ENCODE data around the gene CNOT6. TPM values are rescaled to one million over a fixed set of nuclear protein-coding genes. Genes with fewer than 3 reads are reported as not detected.
"Not testable (repeated sequence)": the region's sequence is repeated elsewhere in the genome, so short reads cannot be mapped to it uniquely, and the experiment has no call there.

The CNOT6 gene
- total and polyA plus RNA-seq, 5 donors, result 5.0 to 14.2 (median 12.3) TPM

DNA sequence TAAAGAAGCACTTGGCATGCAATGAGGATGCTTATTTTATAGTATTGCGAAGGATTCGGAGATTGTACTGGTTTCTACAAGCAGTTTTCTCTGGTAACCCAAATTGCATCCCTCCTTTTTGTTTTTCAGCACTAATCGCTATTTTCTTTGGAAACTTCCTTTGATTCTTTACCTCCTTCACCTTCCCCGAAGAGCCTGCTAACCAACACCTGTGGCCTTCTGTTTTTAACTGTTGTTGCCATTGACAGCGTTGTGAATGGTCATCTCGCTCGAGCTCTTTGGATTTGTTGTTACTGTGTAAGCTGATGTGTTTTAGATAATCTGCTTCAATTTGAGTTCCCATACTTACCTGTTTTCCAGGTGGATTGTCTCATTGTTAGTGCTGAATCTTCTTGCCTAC, 1.1 kb downstream of the CNOT6 start:
- 14% methylated on average over 7 of the region's 7 CpGs for WGBS
- peak overlapping the region; percentile 80 for H3K4me3 ChIP-seq (ENCODE audit: low read length)
- ATAC-seq (no peak), DNase-seq (no peak)
- H3K27ac ChIP-seq (ENCODE audit: low read length), result no peak overlapping the region
- intact Hi-C loops (cut with DNase I), result no loop called here
- H3K27me3 ChIP-seq (ENCODE audit: control insufficient read depth, insufficient read depth), result no peaks in the 10 kb centered on the region
- H3K4me1 ChIP-seq (ENCODE audit: control insufficient read depth, insufficient read depth, low read length), result no peaks in the 10 kb centered on the region
- H3K9me3 ChIP-seq (ENCODE audit: control insufficient read depth, low read length), result no peaks in the 10 kb centered on the region

DNA sequence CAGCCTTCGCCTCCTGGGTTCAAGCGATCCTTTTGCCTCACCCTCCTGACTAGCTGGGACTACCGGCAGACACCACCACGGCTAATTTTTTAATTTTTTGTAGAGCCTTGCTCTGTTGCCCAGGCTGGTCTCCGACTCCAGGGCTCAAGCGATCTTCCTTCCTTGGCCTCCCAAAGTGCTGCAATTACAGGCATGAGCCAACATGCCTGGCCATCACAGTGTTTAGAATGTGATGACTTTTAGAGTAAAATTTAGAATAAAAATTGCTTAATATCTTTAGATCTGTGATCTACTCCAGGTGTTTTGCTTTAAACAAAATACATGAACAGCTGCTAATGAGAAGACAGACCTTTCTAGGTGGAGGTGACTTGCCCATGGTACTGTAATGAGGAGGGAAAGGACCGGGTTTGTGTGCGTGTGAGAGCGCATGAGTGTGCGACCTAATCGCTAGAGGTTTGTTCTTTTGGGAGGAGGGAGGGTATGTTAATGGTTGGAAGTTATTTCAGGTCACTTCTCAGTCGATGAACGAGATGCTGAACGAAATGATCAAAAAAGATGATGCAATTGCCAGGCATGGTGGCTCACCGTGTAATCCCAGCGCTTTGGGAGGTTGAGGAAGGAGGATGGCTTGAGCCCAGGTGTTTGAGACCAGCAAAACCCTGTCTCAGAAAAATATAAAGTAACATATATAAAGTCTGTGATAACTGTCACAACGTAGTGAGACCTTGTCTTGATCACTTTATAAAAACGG, 2.0 kb downstream of the CNOT6 start:
- no peaks in the 10 kb centered on the region for H3K27me3 ChIP-seq (ENCODE audit: control insufficient read depth, insufficient read depth)
- no peak overlapping the region for H3K4me3 ChIP-seq (ENCODE audit: low read length)
- H3K27ac ChIP-seq (ENCODE audit: low read length), result no peak overlapping the region
- DNase-seq, result no peak
- intact Hi-C loops (cut with DNase I), result no loop called here
- no peak for ATAC-seq
- no peaks in the 10 kb centered on the region for H3K4me1 ChIP-seq (ENCODE audit: control insufficient read depth, insufficient read depth, low read length)
- WGBS, result 85% methylated on average over 18 of the region's 18 CpGs
- H3K9me3 ChIP-seq (ENCODE audit: control insufficient read depth, low read length), result no peaks in the 10 kb centered on the region

DNA sequence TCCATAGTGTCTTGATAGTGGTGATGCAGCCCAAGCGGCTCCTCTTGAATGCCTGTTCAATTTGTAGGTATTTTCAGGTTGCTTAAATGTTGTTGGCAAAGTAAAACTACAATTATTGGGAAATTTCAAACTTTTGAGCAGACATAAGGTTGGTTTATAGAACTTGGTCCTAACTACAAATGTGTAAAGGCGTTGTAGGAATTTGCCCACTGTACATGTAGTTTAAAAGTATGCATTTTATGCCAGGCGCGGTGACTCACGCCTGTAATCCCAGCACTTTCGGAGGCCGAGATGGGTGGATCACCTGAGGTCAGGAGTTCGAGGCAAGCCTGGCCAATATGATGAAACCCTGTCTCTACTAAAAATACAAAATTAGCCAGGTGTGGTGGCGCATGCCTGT, 2.6 kb downstream of the CNOT6 start:
- 94% methylated on average over 9 of the region's 9 CpGs for WGBS

GRCh38 chr5:180497865-180498264, 3.7 kb downstream of the CNOT6 start:
- H3K4me3 ChIP-seq (ENCODE audit: low read length); H3K9me3 ChIP-seq (ENCODE audit: control insufficient read depth, low read length); H3K4me1 ChIP-seq (ENCODE audit: control insufficient read depth, insufficient read depth, low read length); ATAC-seq; H3K27me3 ChIP-seq (ENCODE audit: control insufficient read depth, insufficient read depth); H3K27ac ChIP-seq (ENCODE audit: low read length); DNase-seq; intact Hi-C loops (cut with DNase I): not testable (repeated sequence)
- 83% methylated on average over 7 of the region's 7 CpGs for WGBS

More for the DNA sequence above, 2.6 kb downstream of the CNOT6 start:
- H3K9me3 ChIP-seq (ENCODE audit: control insufficient read depth, low read length); DNase-seq; H3K27ac ChIP-seq (ENCODE audit: low read length); H3K4me1 ChIP-seq (ENCODE audit: control insufficient read depth, insufficient read depth, low read length); H3K27me3 ChIP-seq (ENCODE audit: control insufficient read depth, insufficient read depth); H3K4me3 ChIP-seq (ENCODE audit: low read length); ATAC-seq; intact Hi-C loops (cut with DNase I): not testable (repeated sequence)

DNA sequence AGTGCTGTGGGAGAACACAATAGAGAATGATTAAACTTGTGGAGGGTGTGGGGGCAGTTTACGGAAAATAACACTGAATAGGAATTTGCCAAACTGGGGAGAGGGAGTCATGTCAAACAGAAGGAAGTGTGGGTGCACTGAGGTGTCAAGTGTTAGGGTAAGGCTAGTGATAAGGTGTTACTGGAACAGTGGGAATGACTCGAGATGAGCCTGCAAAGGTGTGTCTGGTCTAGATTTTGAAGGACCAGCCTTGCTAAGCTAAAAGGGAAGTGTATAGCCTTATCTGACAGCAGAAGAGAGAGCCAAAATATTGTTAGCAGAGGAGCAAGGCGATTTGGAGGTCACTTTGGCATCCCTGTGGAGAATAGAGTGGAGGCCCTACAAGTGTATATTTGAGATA, 4.2 kb downstream of the CNOT6 start:
- Histone ChIP-seq H3K9me3 (ENCODE audit: control insufficient read depth, low read length) (no peaks in the 10 kb centered on the region), H3K27ac (ENCODE audit: low read length) (no peak overlapping the region), H3K4me3 (ENCODE audit: low read length) (no peak overlapping the region), H3K27me3 (ENCODE audit: control insufficient read depth, insufficient read depth) (no peaks in the 10 kb centered on the region), H3K4me1 (ENCODE audit: control insufficient read depth, insufficient read depth, low read length) (no peaks in the 10 kb centered on the region)
- 75% methylated on average over 3 of the region's 3 CpGs for WGBS
- intact Hi-C loops (cut with DNase I), result no loop called here
- DNase-seq (no peak), ATAC-seq (no peak)

GRCh38 chr5:180499684-180500083, 5.5 kb downstream of the CNOT6 start:
- DNase-seq, result no peak
- 45% methylated on average over 3 of the region's 3 CpGs for WGBS
- Histone ChIP-seq H3K27ac (ENCODE audit: low read length) (no peak overlapping the region), H3K4me3 (ENCODE audit: low read length) (no peak overlapping the region), H3K4me1 (ENCODE audit: control insufficient read depth, insufficient read depth, low read length) (no peaks in the 10 kb centered on the region), H3K9me3 (ENCODE audit: control insufficient read depth, low read length) (no peaks in the 10 kb centered on the region), H3K27me3 (ENCODE audit: control insufficient read depth, insufficient read depth) (no peaks in the 10 kb centered on the region)
- intact Hi-C loops (cut with DNase I), result no loop called here
- no peak for ATAC-seq

- 94% methylated on average over 9 of the region's 9 CpGs for WGBS
Measured at GRCh38 chr5:180500300-180500699, 6.1 kb downstream of the CNOT6 start.

DNA sequence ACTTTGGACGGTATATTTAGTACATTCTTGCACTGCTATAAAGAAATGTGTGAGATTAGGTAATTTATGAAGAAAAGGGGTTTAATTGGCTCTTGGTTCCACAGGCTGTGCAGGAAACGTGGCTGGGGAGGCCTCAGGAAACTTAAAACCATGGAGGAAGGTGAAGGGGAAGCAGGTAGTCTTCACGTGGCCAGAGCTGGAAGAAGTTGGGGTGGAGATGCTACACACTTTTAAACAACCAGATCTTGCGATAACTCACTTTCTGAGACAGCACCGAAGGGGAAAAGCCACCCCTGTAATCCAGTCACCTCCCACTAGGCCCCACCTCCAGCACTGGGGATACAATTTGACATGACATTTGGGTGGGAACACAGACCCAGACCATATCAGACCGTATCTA, 13.5 kb downstream of the CNOT6 start:
- no peak for ATAC-seq

More at GRCh38 chr5:180500300-180500699, 6.1 kb downstream of the CNOT6 start:
- intact Hi-C loops (cut with DNase I); H3K27me3 ChIP-seq (ENCODE audit: control insufficient read depth, insufficient read depth); H3K9me3 ChIP-seq (ENCODE audit: control insufficient read depth, low read length); DNase-seq; H3K4me3 ChIP-seq (ENCODE audit: low read length); H3K4me1 ChIP-seq (ENCODE audit: control insufficient read depth, insufficient read depth, low read length); ATAC-seq; H3K27ac ChIP-seq (ENCODE audit: low read length): not testable (repeated sequence)

GRCh38 chr5:180515294-180515693, 21.1 kb downstream of the CNOT6 start:
- Histone ChIP-seq H3K4me1 (ENCODE audit: control insufficient read depth, insufficient read depth, low read length) (peaks cover 2% of the 10 kb centered on the region), H3K4me3 (ENCODE audit: low read length) (no peak overlapping the region), H3K27me3 (ENCODE audit: control insufficient read depth, insufficient read depth) (no peaks in the 10 kb centered on the region), H3K9me3 (ENCODE audit: control insufficient read depth, low read length) (no peaks in the 10 kb centered on the region), H3K27ac (ENCODE audit: low read length) (no peak overlapping the region)
- DNase-seq (no peak), ATAC-seq (no peak)
- WGBS, result 92% methylated on average over 3 of the region's 3 CpGs
- intact Hi-C loops (cut with DNase I), result no loop called here

More for the DNA sequence above, 13.5 kb downstream of the CNOT6 start:
- H3K4me1 ChIP-seq (ENCODE audit: control insufficient read depth, insufficient read depth, low read length), result no peaks in the 10 kb centered on the region
- no peak overlapping the region for H3K27ac ChIP-seq (ENCODE audit: low read length)
- no peaks in the 10 kb centered on the region for H3K9me3 ChIP-seq (ENCODE audit: control insufficient read depth, low read length)
- no peak overlapping the region for H3K4me3 ChIP-seq (ENCODE audit: low read length)
- intact Hi-C loops (cut with DNase I), result no loop called here
- H3K27me3 ChIP-seq (ENCODE audit: control insufficient read depth, insufficient read depth), result no peaks in the 10 kb centered on the region
- 77% methylated on average over 6 of the region's 6 CpGs for WGBS
- DNase-seq, result no peak

GRCh38 chr5:180515974-180516373, 21.8 kb downstream of the CNOT6 start:
- H3K27me3 ChIP-seq (ENCODE audit: control insufficient read depth, insufficient read depth); intact Hi-C loops (cut with DNase I); DNase-seq; H3K9me3 ChIP-seq (ENCODE audit: control insufficient read depth, low read length); H3K4me1 ChIP-seq (ENCODE audit: control insufficient read depth, insufficient read depth, low read length); H3K27ac ChIP-seq (ENCODE audit: low read length); H3K4me3 ChIP-seq (ENCODE audit: low read length); ATAC-seq: not testable (repeated sequence)
- 97% methylated on average over 7 of the region's 7 CpGs for WGBS

DNA sequence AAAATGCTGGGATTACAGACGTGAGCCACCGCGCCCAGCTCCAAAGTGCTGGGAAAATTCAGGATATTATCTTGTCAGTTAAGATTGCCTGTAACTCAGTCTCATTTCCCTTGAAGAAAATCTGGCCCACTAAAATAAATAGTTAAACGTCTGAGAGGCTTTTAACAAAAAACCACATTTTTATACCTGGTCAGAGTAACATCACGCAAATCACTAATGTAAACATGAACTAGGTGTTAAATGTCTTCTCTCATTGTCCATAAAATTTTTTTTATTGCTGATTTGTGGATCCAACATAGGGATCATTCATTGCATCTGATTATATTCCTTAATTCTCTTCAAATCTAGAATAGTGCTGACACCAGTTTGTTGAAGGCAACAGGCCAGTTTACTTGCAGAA, 22.3 kb downstream of the CNOT6 start:
- intact Hi-C loops (cut with DNase I), result no loop called here
- ATAC-seq, result no peak

DNA sequence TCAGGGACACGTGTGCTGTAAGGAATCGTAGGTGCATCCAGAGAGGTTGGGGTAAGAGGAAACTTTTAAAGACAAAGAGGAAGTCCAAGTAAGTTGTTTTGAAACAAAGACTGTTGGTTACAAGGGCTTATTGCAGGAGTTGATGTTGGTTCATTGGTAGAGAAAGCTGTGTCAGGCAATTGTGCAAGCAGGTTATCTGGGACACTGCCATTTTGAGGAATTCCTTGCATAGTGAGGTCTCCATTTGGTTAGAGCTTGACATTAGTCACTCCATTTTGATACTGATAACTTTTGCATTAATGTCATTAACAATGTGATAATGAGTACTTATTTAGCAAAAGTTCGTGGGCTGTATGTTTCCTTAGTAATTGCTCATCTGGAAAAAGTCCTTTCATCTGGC, 24.9 kb downstream of the CNOT6 start:
- Histone ChIP-seq H3K9me3 (ENCODE audit: control insufficient read depth, low read length) (no peaks in the 10 kb centered on the region), H3K27me3 (ENCODE audit: control insufficient read depth, insufficient read depth) (no peaks in the 10 kb centered on the region), H3K4me1 (ENCODE audit: control insufficient read depth, insufficient read depth, low read length) (peaks cover 7% of the 10 kb centered on the region), H3K27ac (ENCODE audit: low read length) (no peak overlapping the region), H3K4me3 (ENCODE audit: low read length) (no peak overlapping the region)
- no peak for DNase-seq
- ATAC-seq, result no peak
- intact Hi-C loops (cut with DNase I), result no loop called here
- WGBS, result 69% methylated on average over 3 of the region's 3 CpGs

More for the DNA sequence above, 22.3 kb downstream of the CNOT6 start:
- Histone ChIP-seq H3K27me3 (ENCODE audit: control insufficient read depth, insufficient read depth) (no peaks in the 10 kb centered on the region), H3K4me1 (ENCODE audit: control insufficient read depth, insufficient read depth, low read length) (peaks cover 2% of the 10 kb centered on the region), H3K9me3 (ENCODE audit: control insufficient read depth, low read length) (no peaks in the 10 kb centered on the region), H3K27ac (ENCODE audit: low read length) (no peak overlapping the region), H3K4me3 (ENCODE audit: low read length) (no peak overlapping the region)
- 92% methylated on average over 5 of the region's 5 CpGs for whole genome bisulfite sequencing
- DNase-seq, result no peak
